ENCODE results near the gene EDDM3A. TPM values are rescaled to one million over a fixed set of nuclear protein-coding genes. Genes with fewer than 3 reads are reported as not detected.
"Not testable (repeated sequence)": the region's sequence is repeated elsewhere in the genome, so short reads cannot be mapped to it uniquely, and the experiment has no call there.

The EDDM3A gene
- total RNA-seq, 1 experiment from 2014 or later = not detected

DNA sequence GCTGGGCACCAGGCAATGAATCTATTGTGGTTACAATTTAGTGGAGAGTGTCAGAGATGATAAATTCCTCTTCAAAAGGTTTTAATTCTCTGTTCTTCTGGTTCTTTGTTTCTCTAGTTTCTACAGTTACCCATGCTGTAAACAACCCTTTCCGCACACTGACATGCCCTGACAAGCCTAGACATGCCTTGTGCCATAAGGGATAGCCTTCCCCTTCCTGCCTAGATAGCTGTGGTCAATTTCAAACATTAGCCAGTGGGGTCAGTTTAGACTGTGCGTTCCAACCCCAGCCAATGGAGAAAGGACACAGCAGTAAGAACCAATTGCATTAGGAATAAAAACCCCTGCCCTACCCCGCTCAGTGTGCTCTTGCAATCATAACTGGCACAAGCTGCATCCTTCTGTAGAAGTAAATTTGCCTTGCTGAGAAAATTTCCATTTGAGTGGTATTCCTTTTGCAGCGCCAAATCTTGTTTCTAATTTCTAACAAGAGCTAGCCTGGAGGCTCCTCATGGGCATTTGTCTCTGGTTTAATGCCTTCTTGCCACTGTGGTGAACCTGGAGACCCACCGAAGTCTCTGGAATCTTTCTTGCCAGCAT is 6.4 kb downstream of the EDDM3A start:
- Mint-ChIP-seq H3K27me3 (ENCODE audit: unreplicated experiment) (no peaks in the 10 kb centered on the region), H3K27ac (ENCODE audit: unreplicated experiment) (no peak overlapping the region), H3K36me3 (ENCODE audit: insufficient read depth, unreplicated experiment) (no peaks in the 10 kb centered on the region), H3K9me3 (ENCODE audit: low read depth, unreplicated experiment) (peaks cover 7% of the 10 kb centered on the region), H3K4me1 (ENCODE audit: low read depth, unreplicated experiment) (peaks cover 16% of the 10 kb centered on the region), H3K4me3 (ENCODE audit: low read depth, unreplicated experiment) (no peak overlapping the region)
- intact Hi-C loops (cut with micrococcal nuclease; ENCODE audit: unreplicated experiment) = no loop called here
- TF ChIP-seq, protein P1, sequence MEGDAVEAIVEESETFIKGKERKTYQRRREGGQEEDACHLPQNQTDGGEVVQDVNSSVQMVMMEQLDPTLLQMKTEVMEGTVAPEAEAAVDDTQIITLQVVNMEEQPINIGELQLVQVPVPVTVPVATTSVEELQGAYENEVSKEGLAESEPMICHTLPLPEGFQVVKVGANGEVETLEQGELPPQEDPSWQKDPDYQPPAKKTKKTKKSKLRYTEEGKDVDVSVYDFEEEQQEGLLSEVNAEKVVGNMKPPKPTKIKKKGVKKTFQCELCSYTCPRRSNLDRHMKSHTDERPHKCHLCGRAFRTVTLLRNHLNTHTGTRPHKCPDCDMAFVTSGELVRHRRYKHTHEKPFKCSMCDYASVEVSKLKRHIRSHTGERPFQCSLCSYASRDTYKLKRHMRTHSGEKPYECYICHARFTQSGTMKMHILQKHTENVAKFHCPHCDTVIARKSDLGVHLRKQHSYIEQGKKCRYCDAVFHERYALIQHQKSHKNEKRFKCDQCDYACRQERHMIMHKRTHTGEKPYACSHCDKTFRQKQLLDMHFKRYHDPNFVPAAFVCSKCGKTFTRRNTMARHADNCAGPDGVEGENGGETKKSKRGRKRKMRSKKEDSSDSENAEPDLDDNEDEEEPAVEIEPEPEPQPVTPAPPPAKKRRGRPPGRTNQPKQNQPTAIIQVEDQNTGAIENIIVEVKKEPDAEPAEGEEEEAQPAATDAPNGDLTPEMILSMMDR (IDR thresholded peaks at IDR 0.05; ENCODE audit: unreplicated experiment) = no peak
- CTCF ChIA-PET = no interaction called here
- no TSS peak for BruUV-seq (replicated peaks)
- DNase-seq = no peak

DNA sequence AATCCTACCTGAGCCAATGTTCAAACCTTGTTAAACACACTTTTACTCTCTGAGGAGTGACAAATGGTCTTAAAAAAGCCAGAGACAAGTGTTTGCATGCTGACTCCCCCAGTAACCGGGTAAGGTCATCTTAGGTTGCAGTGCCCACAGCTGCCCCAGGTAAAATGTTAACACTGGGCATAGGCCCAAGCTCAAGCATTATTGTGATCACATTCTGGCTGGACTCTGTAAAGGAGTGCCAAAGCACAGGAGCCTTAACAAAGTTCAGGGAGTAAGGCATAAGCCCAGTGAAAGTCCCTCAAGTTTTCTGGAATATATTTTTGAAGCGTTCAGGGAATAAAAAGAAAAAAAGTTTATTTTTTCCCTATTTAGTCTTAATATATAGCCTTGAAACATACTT is 8.6 kb downstream of the EDDM3A start:
- TF ChIP-seq, protein P1 (IDR thresholded peaks at IDR 0.05; ENCODE audit: unreplicated experiment) = no peak
- Mint-ChIP-seq H3K4me3 (ENCODE audit: low read depth, unreplicated experiment) (no peak overlapping the region), H3K27ac (ENCODE audit: unreplicated experiment) (no peak overlapping the region), H3K9me3 (ENCODE audit: low read depth, unreplicated experiment) (peaks cover 7% of the 10 kb centered on the region), H3K4me1 (ENCODE audit: low read depth, unreplicated experiment) (peaks cover 8% of the 10 kb centered on the region), H3K36me3 (ENCODE audit: insufficient read depth, unreplicated experiment) (no peaks in the 10 kb centered on the region), H3K27me3 (ENCODE audit: unreplicated experiment) (no peaks in the 10 kb centered on the region)
- BruUV-seq (replicated peaks) = no TSS peak
- intact Hi-C loops (cut with micrococcal nuclease; ENCODE audit: unreplicated experiment) = no loop called here
- CTCF ChIA-PET = interaction anchor here (0.8 kb wide), 1 partner anchor 9 kb away, joined by 3 read pairs; the partner anchor contains the start of gene EDDM3A
- no peak for DNase-seq

DNA sequence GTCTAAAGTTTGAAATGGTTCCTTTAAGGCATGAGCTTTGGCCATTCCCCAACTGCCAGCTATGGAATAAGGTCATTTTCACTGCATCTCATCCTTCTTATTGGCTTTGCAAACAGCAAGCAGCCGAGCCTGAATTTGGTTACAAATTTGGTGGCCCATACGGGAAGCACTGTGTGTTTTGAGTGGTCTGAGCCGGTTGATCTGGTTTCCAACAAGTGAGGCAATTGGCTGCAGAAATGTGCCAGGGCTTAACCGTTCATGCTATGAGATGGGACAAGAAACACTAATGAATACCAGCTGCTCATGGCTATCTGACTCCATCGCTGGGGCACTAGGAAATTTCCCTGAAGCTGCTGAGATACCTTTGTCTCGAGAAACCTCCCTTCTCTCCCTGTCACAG is 9.3 kb downstream of the EDDM3A start:
- TF ChIP-seq, protein P1 (IDR thresholded peaks at IDR 0.05; ENCODE audit: unreplicated experiment) = no peak
- H3K9me3 Mint-ChIP-seq (ENCODE audit: low read depth, unreplicated experiment) = peaks cover 7% of the 10 kb centered on the region
- intact Hi-C loops (cut with micrococcal nuclease; ENCODE audit: unreplicated experiment) = no loop called here
- CTCF ChIA-PET = interaction anchor here (0.8 kb wide), 1 partner anchor 10 kb away, joined by 3 read pairs; the partner anchor contains the start of gene EDDM3A
- peaks cover 8% of the 10 kb centered on the region for H3K4me1 Mint-ChIP-seq (ENCODE audit: low read depth, unreplicated experiment)
- DNase-seq = no peak
- H3K36me3 Mint-ChIP-seq (ENCODE audit: insufficient read depth, unreplicated experiment) = no peaks in the 10 kb centered on the region
- BruUV-seq (replicated peaks) = no TSS peak
- H3K27me3 Mint-ChIP-seq (ENCODE audit: unreplicated experiment) = no peaks in the 10 kb centered on the region
- H3K27ac Mint-ChIP-seq (ENCODE audit: unreplicated experiment) = no peak overlapping the region
- H3K4me3 Mint-ChIP-seq (ENCODE audit: low read depth, unreplicated experiment) = no peak overlapping the region

DNA sequence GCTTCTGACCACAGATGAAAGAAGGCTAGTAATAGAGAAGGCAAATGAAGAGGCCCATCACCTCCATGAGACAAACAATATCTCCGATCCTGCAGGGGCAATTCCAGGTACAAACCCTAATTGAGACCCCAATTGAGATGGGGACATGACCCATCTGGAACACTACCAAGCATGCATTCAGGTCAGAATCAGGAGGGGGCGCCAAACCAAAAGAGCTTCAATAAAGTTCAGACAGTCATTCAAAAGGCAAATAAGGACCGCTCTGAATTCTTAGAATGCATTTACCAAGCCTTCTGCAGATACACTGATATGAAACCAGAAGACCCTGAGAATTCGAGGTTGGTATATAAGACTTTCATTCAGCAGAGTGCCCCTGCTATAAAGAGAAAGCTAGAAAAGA is 12.3 kb downstream of the EDDM3A start:
- H3K27ac Mint-ChIP-seq (ENCODE audit: unreplicated experiment) = no peak overlapping the region
- H3K9me3 Mint-ChIP-seq (ENCODE audit: low read depth, unreplicated experiment) = no peaks in the 10 kb centered on the region
- H3K4me1 Mint-ChIP-seq (ENCODE audit: low read depth, unreplicated experiment) = peaks cover 21% of the 10 kb centered on the region
- no peaks in the 10 kb centered on the region for H3K27me3 Mint-ChIP-seq (ENCODE audit: unreplicated experiment)
- H3K4me3 Mint-ChIP-seq (ENCODE audit: low read depth, unreplicated experiment) = no peak overlapping the region
- no peaks in the 10 kb centered on the region for H3K36me3 Mint-ChIP-seq (ENCODE audit: insufficient read depth, unreplicated experiment)
- TF ChIP-seq, protein P1 (IDR thresholded peaks at IDR 0.05; ENCODE audit: unreplicated experiment) = no peak
- no TSS peak for BruUV-seq (replicated peaks)
- intact Hi-C loops (cut with micrococcal nuclease; ENCODE audit: unreplicated experiment) = no loop called here
- no peak for DNase-seq
- CTCF ChIA-PET = interaction anchor here (1.0 kb wide), 1 partner anchor 97 kb away, joined by 3 read pairs; no protein-coding TSS in a partner anchor

DNA sequence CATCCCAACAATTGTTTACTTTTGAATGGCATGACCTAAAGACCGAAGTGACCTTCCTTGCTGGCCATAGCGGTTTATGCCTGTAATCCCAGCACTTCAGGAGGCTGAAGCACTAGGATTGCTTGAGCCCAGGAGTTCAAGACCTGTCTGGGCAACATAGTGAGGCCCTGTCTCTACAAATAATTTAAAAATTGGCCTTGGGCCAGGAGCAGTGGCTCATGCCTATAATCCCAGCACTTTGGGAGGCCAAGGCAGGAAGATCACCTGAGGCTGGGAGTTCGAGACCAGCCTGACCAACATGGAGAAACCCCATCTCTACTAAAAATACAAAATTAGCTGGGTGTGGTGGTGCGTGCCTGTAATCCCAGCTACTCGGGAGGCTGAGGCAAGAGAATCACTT is 13.8 kb downstream of the EDDM3A start:
- H3K36me3 Mint-ChIP-seq (ENCODE audit: insufficient read depth, unreplicated experiment); CTCF ChIA-PET; intact Hi-C loops (cut with micrococcal nuclease; ENCODE audit: unreplicated experiment); DNase-seq; H3K4me3 Mint-ChIP-seq (ENCODE audit: low read depth, unreplicated experiment); H3K9me3 Mint-ChIP-seq (ENCODE audit: low read depth, unreplicated experiment); BruUV-seq (replicated peaks); H3K27ac Mint-ChIP-seq (ENCODE audit: unreplicated experiment); H3K27me3 Mint-ChIP-seq (ENCODE audit: unreplicated experiment): not testable (repeated sequence)
- H3K4me1 Mint-ChIP-seq (ENCODE audit: low read depth, unreplicated experiment) = peaks cover 21% of the 10 kb centered on the region

All from Calu3 (cell line).